Ovary (tissue), 3 donors: Measurements from ENCODE around the gene ZNF415.
A peak's percentile ranks its signal among the peaks of the same experiment; 100 is the strongest.

ENCODE experiments used
- CTCF ChIP-seq, 3 donors: fragments of 450-650 bp in 2 of 3; fragments of 200-600 bp in 1 of 3; IDR thresholded peaks; one replicate each; pipeline versions ENCODE4 v1.5.1 to v1.8.0; 2016 to 2022; ENCODE audit warnings: antibody characterized with exemption in 3 of 3, mild to moderate bottlenecking in 1 of 3
- EP300 ChIP-seq: sonication (generic); formaldehyde crosslinking; IDR thresholded peaks from one replicate; pipeline ENCODE4 v1.6.1; 2017; ENCODE audit warnings: antibody characterized with exemption
- POLR2A ChIP-seq: fragments of 450-650 bp; IDR thresholded peaks from one replicate; pipeline ENCODE4 v1.6.1; 2017; ENCODE audit warnings: antibody characterized with exemption, mild to moderate bottlenecking, moderate library complexity
- donor health status: DM: no; HTN: no; CAD: no.

- no peak for TF ChIP-seq CTCF (IDR thresholded peaks at IDR 0.05)
- no peak for TF ChIP-seq EP300
- peak; percentile 73 for TF ChIP-seq POLR2A
Observed at GRCh38 chr19:53103234-53104203, 29.2 kb downstream of the ZNF415 start, which contains the start of gene ZNF160.
